Parathyroid adenoma (tissue), 2 donors: ENCODE data around the gene BRAF.
A peak's percentile ranks its signal among the peaks of the same experiment; 100 is the strongest.

Experiments used
- H2AFZ ChIP-seq: fragments of 300-600 bp; sonication (generic); one replicate; pipeline ENCODE4 v1.7.0; 2017; ENCODE audit warnings: antibody characterized with exemption, mild to moderate bottlenecking
- H3K27ac ChIP-seq: fragments of 300-600 bp; sonication (generic); one replicate; pipeline ENCODE4 v1.7.0; 2017
- H3K27me3 ChIP-seq: fragments of 300-600 bp; sonication (generic); one replicate; pipeline ENCODE4 v1.7.0; 2017; ENCODE audit warnings: low read length; ENCODE audit not compliant: control insufficient read depth, insufficient read depth
- H3K36me3 ChIP-seq: fragments of 300-600 bp; sonication (generic); one replicate; pipeline ENCODE4 v1.7.0; 2017; ENCODE audit warnings: low read length; ENCODE audit not compliant: control insufficient read depth, insufficient read depth
- H3K4me1 ChIP-seq: fragments of 300-600 bp; sonication (generic); one replicate; pipeline ENCODE4 v1.7.0; 2017; ENCODE audit warnings: control low read depth
- H3K4me2 ChIP-seq: fragments of 300-600 bp; sonication (generic); one replicate; pipeline ENCODE4 v1.7.0; 2017; ENCODE audit warnings: low read length
- H3K4me3 ChIP-seq: fragments of 300-600 bp; sonication (generic); one replicate; pipeline ENCODE4 v1.7.0; 2017; ENCODE audit warnings: low read depth, low read length
- H3K79me2 ChIP-seq: fragments of 300-600 bp; sonication (generic); one replicate; pipeline ENCODE4 v1.7.0; 2017; ENCODE audit warnings: control low read depth
- H3K9ac ChIP-seq: fragments of 300-600 bp; sonication (generic); one replicate; pipeline ENCODE4 v1.7.0; 2017; ENCODE audit warnings: mild to moderate bottlenecking
- H3K9me3 ChIP-seq: fragments of 300-600 bp; sonication (generic); one replicate; pipeline ENCODE4 v1.7.0; 2017; ENCODE audit warnings: low read length; ENCODE audit not compliant: control insufficient read depth
- TF ChIP-seq, protein P1 (sequence below): fragments of 300-600 bp; sonication (generic); IDR thresholded peaks from one replicate; pipeline ENCODE4 v1.7.0; 2017; ENCODE audit warnings: antibody characterized with exemption, mild to moderate bottlenecking
- donor health status: primary hyperparathyroidism.

The BRAF gene

DNA sequence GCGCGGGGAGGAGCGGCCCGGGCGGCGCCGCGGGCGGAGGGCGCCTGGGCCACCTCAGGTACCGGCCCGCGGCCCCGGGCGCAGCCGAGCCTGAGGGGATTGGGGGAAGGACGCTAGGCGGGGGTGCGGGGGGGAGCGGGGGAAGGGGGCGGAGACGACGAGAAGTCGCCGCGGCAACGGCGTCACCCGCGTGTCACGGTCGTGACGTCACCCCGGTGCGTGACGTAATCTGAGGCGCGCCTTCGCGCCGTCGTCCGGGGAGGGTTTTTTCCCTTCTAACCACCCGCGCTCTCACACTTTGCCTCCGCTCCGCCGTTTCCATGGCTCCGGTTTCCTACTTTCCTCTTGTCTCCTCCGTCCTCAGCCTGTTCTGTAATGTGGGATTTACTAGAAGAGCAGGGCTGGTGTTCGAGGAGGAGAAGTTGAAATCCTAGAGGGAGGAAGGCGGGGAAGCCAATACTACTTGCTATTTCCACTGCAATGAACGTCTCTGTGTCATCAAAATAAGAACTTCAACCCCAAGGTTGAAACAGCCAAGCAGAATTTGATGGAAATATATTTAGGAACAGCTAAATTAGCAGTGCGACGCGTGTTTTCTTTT is at the start of gene BRAF:
Gene BRAF (minus strand): TSS at position 109 of the 601 bp plus-strand sequence. CDS start 226 bp downstream, outside the sequence.
- H3K9ac ChIP-seq = peak within 1 kb of the TSS; percentile 99
- H3K4me2 ChIP-seq = peak within 1 kb of the TSS; percentile 90
- no peaks in the 10 kb centered on the region for H3K36me3 ChIP-seq
- H3K79me2 ChIP-seq = peaks cover 18% of the 10 kb centered on the region
- no peaks in the 10 kb centered on the region for H3K9me3 ChIP-seq
- H3K4me3 ChIP-seq = peak within 1 kb of the TSS; percentile 94
- H3K27me3 ChIP-seq = no peaks in the 10 kb centered on the region
- H3K4me1 ChIP-seq = peaks cover 4% of the 10 kb centered on the region
- peak within 1 kb of the TSS; percentile 99 for H2AFZ ChIP-seq
- peak within 1 kb of the TSS; percentile 97 for H3K27ac ChIP-seq
- TF ChIP-seq, protein P1, sequence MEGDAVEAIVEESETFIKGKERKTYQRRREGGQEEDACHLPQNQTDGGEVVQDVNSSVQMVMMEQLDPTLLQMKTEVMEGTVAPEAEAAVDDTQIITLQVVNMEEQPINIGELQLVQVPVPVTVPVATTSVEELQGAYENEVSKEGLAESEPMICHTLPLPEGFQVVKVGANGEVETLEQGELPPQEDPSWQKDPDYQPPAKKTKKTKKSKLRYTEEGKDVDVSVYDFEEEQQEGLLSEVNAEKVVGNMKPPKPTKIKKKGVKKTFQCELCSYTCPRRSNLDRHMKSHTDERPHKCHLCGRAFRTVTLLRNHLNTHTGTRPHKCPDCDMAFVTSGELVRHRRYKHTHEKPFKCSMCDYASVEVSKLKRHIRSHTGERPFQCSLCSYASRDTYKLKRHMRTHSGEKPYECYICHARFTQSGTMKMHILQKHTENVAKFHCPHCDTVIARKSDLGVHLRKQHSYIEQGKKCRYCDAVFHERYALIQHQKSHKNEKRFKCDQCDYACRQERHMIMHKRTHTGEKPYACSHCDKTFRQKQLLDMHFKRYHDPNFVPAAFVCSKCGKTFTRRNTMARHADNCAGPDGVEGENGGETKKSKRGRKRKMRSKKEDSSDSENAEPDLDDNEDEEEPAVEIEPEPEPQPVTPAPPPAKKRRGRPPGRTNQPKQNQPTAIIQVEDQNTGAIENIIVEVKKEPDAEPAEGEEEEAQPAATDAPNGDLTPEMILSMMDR = no peak

DNA sequence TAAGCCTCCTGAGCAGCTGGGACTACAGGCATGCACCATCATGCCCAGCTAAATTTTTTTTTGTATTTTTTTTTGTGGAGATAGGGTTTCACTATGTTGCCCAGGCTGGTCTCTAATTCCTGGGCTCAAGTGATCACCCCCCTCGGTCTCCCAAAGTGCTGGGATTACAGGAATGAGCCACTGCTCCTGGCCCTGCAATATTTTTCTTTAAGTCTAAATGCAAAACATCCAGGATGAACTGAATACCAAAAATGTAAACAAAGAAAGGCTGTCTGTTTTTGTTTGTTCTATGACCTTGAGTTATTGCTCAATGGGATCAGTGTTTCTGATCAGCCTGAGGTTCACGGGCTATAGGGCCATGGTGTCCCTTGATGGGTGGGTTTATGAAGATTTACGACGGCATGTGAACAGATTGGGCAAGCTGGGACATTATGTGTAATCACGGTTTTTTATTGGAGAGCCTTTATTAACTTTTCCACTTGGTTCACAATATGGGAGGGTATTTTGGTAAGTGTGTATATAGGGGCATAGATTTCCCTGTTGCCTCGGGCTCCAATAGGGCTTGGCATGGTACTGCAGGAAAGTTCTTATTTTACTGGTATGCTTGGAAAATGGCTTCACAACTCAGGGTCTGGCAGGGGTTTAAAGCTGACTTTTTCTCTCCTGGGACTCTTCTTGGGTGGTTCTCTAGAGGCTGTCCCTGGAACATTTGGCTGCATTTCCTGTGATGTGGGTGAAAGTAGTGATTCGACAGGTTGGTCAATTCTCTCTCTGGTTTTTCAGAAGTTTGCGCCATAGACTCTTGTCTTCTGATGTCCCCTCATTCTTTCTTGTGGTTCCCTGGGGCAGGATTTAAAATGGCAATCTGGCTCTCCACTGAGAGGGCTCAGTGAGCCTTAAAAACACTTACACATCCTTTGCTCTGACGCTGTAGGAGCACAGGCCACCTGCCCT is 48.4 kb upstream of the BRAF start:
- H3K4me3 ChIP-seq = no peak overlapping the region
- no peak overlapping the region for H2AFZ ChIP-seq
- H3K27ac ChIP-seq = no peak overlapping the region
- H3K4me1 ChIP-seq = peaks cover 6% of the 10 kb centered on the region
- H3K79me2 ChIP-seq = no peaks in the 10 kb centered on the region
- H3K4me2 ChIP-seq = no peak overlapping the region
- H3K9me3 ChIP-seq = no peaks in the 10 kb centered on the region
- TF ChIP-seq, protein P1 = no peak
- H3K36me3 ChIP-seq = no peaks in the 10 kb centered on the region
- H3K27me3 ChIP-seq = no peaks in the 10 kb centered on the region
- no peak overlapping the region for H3K9ac ChIP-seq

DNA sequence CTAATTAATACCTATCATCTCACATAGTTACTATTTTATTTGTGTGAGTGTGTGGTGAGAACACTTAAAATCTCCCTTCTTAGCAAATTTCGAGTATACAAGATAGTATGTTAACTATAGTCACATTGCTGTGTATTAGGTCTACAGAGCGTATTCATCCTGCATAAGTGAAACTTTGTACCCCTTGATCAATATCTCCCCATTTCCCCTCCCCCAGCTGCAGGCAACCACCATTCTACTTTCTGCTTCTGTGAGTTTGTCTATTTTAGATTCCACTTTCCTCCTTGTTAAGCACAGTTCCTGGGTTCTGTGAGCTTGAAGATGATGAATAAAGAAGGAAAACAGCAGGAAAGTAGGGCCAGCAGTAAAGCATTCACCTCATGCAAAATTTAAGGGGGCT is 47.6 kb upstream of the BRAF start:
- H3K4me1 ChIP-seq = peaks cover 4% of the 10 kb centered on the region
- TF ChIP-seq, protein P1 = no peak
- H3K9me3 ChIP-seq = no peaks in the 10 kb centered on the region
- H3K9ac ChIP-seq = no peak overlapping the region
- no peak overlapping the region for H3K27ac ChIP-seq
- no peak overlapping the region for H2AFZ ChIP-seq
- H3K4me2 ChIP-seq = no peak overlapping the region
- no peak overlapping the region for H3K4me3 ChIP-seq
- H3K27me3 ChIP-seq = no peaks in the 10 kb centered on the region
- no peaks in the 10 kb centered on the region for H3K79me2 ChIP-seq
- no peaks in the 10 kb centered on the region for H3K36me3 ChIP-seq

DNA sequence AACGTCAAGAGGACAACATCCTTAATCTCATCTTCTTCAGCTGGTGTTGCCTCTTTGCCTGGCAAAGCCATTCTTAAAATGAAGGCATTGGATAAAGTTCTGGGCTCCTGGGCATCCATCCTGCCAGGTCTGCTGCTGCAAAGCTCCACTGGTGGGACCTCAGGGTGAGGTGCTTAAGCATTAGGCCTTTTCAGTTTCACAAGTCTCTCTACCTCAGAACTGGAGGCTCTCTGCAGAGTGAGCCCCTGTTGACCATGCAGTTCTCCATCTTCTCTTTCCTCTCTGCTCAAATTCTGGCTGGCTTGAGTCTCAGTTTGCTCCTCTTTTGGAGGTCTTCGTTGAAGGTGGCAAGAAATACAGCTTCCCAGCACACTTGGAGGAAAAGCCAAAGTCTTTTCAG is 42.7 kb upstream of the BRAF start:
- Histone ChIP-seq H3K36me3 (no peaks in the 10 kb centered on the region), H3K27ac (no peak overlapping the region), H3K4me1 (no peaks in the 10 kb centered on the region), H3K27me3 (no peaks in the 10 kb centered on the region), H3K4me3 (no peak overlapping the region), H3K79me2 (no peaks in the 10 kb centered on the region), H2AFZ (peak overlapping the region; percentile 21), H3K9ac (no peak overlapping the region), H3K4me2 (no peak overlapping the region), H3K9me3 (no peaks in the 10 kb centered on the region)
- TF ChIP-seq, protein P1 = no peak
